H9 (cell line): ENCODE results near the gene GRID1. TPM values are rescaled to one million over a fixed set of nuclear protein-coding genes. Genes with fewer than 3 reads are reported as not detected.

ENCODE experiments used
- DNase-seq: peaks from one replicate; pipeline ENCODE4 v3.0.0-alpha.2; 2017
- H2AFZ ChIP-seq: one replicate; pipeline ENCODE4 v1.6.1; 2013; ENCODE audit warnings: mild to moderate bottlenecking, low read length, control low read depth, moderate library complexity
- H2AK5ac ChIP-seq: 2 replicates; pipeline ENCODE4 v1.6.1; 2013; ENCODE audit warnings: low read length, control low read depth, mixed read lengths; ENCODE audit not compliant: insufficient read length
- H2BK120ac ChIP-seq: one replicate; pipeline ENCODE4 v1.6.1; 2013; ENCODE audit warnings: low read depth, mild to moderate bottlenecking, low read length, control low read depth, inconsistent platforms; ENCODE audit not compliant: poor library complexity, severe bottlenecking
- H2BK12ac ChIP-seq: 2 replicates; pipeline ENCODE4 v1.6.1; 2013; ENCODE audit warnings: low read length, control low read depth, mixed read lengths, low read depth; ENCODE audit not compliant: insufficient read length
- H2BK15ac ChIP-seq: 2 replicates; pipeline ENCODE4 v1.6.1; 2013; ENCODE audit warnings: low read depth, low read length, control low read depth
- H2BK20ac ChIP-seq: one replicate; pipeline ENCODE4 v1.6.1; 2013; ENCODE audit warnings: low read depth, mild to moderate bottlenecking, low read length, control low read depth, inconsistent platforms; ENCODE audit not compliant: poor library complexity, severe bottlenecking
- H2BK5ac ChIP-seq: 2 replicates; pipeline ENCODE4 v1.6.1; 2013; ENCODE audit warnings: low read length, control low read depth, mixed read lengths; ENCODE audit not compliant: insufficient read length
- H3K14ac ChIP-seq: 2 replicates; pipeline ENCODE4 v1.6.1; 2013; ENCODE audit warnings: low read length, control low read depth; ENCODE audit not compliant: insufficient read depth
- H3K18ac ChIP-seq: 2 replicates; pipeline ENCODE4 v1.6.1; 2013; ENCODE audit warnings: low read depth, mild to moderate bottlenecking, mixed read lengths, low read length, control low read depth; ENCODE audit not compliant: insufficient read length
- H3K23ac ChIP-seq: 2 replicates; pipeline ENCODE4 v1.6.1; 2013; ENCODE audit warnings: low read length, control low read depth, mixed read lengths, low read depth; ENCODE audit not compliant: insufficient read length
- H3K23me2 ChIP-seq: 2 replicates; pipeline ENCODE4 v1.6.1; 2013; ENCODE audit warnings: low read depth, mild to moderate bottlenecking, mixed read lengths, low read length, control low read depth; ENCODE audit not compliant: insufficient read length, poor library complexity, severe bottlenecking
- H3K27ac ChIP-seq: 2 replicates; pipeline ENCODE4 v1.5.1; 2013; ENCODE audit warnings: low read length, control low read depth, mixed read lengths, low read depth; ENCODE audit not compliant: insufficient read length
- H3K27me3 ChIP-seq: 2 replicates; pipeline ENCODE4 v1.6.1; 2013; ENCODE audit warnings: low read length, control low read depth, inconsistent platforms; ENCODE audit not compliant: insufficient read depth
- H3K4ac ChIP-seq: 2 replicates; pipeline ENCODE4 v1.6.1; 2013; ENCODE audit warnings: low read depth, mild to moderate bottlenecking, control low read depth, inconsistent platforms, low read length, moderate library complexity
- H3K4me1 ChIP-seq: 2 replicates; pipeline ENCODE4 v1.6.1; 2013; ENCODE audit warnings: low read length, control low read depth, inconsistent platforms; ENCODE audit not compliant: insufficient read depth
- H3K4me2 ChIP-seq: 2 replicates; pipeline ENCODE4 v1.6.1; 2013; ENCODE audit warnings: low read length, control low read depth, mixed read lengths; ENCODE audit not compliant: insufficient read length, insufficient read depth
- H3K56ac ChIP-seq: 2 replicates; pipeline ENCODE4 v1.6.1; 2013; ENCODE audit warnings: low read depth, mild to moderate bottlenecking, mixed read lengths, low read length, control low read depth; ENCODE audit not compliant: insufficient read length
- H3K79me1 ChIP-seq: 2 replicates; pipeline ENCODE4 v1.6.1; 2013; ENCODE audit warnings: low read depth, mild to moderate bottlenecking, moderate library complexity, low read length, control low read depth, inconsistent platforms; ENCODE audit not compliant: insufficient read depth, poor library complexity, severe bottlenecking
- H3K79me2 ChIP-seq: 2 replicates; pipeline ENCODE4 v1.6.1; 2013; ENCODE audit warnings: low read length, control low read depth, inconsistent platforms; ENCODE audit not compliant: insufficient read depth
- H3K9ac ChIP-seq: 2 replicates; pipeline ENCODE4 v1.6.1; 2013; ENCODE audit warnings: low read length, control low read depth, mixed read lengths; ENCODE audit not compliant: insufficient read length; ENCODE audit errors: extremely low read depth
- H3K9me3 ChIP-seq: one replicate; pipeline ENCODE4 v1.6.1; 2013; ENCODE audit warnings: low read depth, low read length, inconsistent platforms; ENCODE audit not compliant: control insufficient read depth
- H3T11ph ChIP-seq: one replicate; pipeline ENCODE4 v1.6.1; 2013; ENCODE audit warnings: mild to moderate bottlenecking, low read length, control low read depth, inconsistent platforms
- H4K20me1 ChIP-seq: one replicate; pipeline ENCODE4 v1.6.1; 2013; ENCODE audit not compliant: control insufficient read depth, insufficient read length, insufficient read depth
- H4K5ac ChIP-seq: 2 replicates; pipeline ENCODE4 v1.6.1; 2013; ENCODE audit warnings: low read depth, mild to moderate bottlenecking, mixed read lengths, low read length, control low read depth; ENCODE audit not compliant: insufficient read length
- H4K8ac ChIP-seq: replicated peaks from 2 replicates; pipeline ENCODE4 v1.6.1; 2013; ENCODE audit warnings: low read length, control low read depth, mixed read lengths, low read depth; ENCODE audit not compliant: insufficient read length
- H4K91ac ChIP-seq: 2 replicates; pipeline ENCODE4 v1.6.1; 2013; ENCODE audit warnings: low read depth, mild to moderate bottlenecking, moderate library complexity, mixed read lengths, low read length, control low read depth; ENCODE audit not compliant: insufficient read length
- H3K27ac Mint-ChIP-seq, 3 experiments: 2 replicates in 2 of 3; 3 replicates in 1 of 3; pipeline ENCODE4 v1.8.0; 2020 to 2021; ENCODE audit warnings: mixed read lengths in 3 of 3, mild to moderate bottlenecking in 1 of 3, moderate library complexity in 1 of 3
- H3K27me3 Mint-ChIP-seq: 2 replicates; pipeline ENCODE4 v1.8.0; 2021; ENCODE audit warnings: low read depth, mild to moderate bottlenecking, moderate library complexity, mixed read lengths
- H3K36me3 Mint-ChIP-seq, 3 experiments: 2 replicates in 2 of 3; 3 replicates in 1 of 3; pipeline ENCODE4 v1.8.0; 2020 to 2021; ENCODE audit warnings: low read depth in 3 of 3, mixed read lengths in 3 of 3; ENCODE audit not compliant: insufficient read depth in 1 of 3
- H3K4me1 Mint-ChIP-seq, 2 experiments: 2 replicates each; pipeline ENCODE4 v1.8.0; 2020; ENCODE audit warnings: mixed read lengths in 2 of 2
- H3K4me3 Mint-ChIP-seq, 2 experiments: 2 replicates in 1 of 2; 3 replicates in 1 of 2; pipeline ENCODE4 v1.8.0; 2020 to 2021; ENCODE audit warnings: mild to moderate bottlenecking in 2 of 2, mixed read lengths in 2 of 2, moderate library complexity in 1 of 2
- H3K9me3 Mint-ChIP-seq, 2 experiments: 2 replicates in 1 of 2; 3 replicates in 1 of 2; pipeline ENCODE4 v1.8.0; 2020; ENCODE audit warnings: mild to moderate bottlenecking in 2 of 2, mixed read lengths in 2 of 2, moderate library complexity in 1 of 2
- CTCF ChIP-seq: fragments of 200-600 bp; sonication (generic); conservative IDR thresholded peaks from 3 replicates; pipeline ENCODE4 v1.8.0; 2021; ENCODE audit warnings: antibody characterized with exemption, mild to moderate bottlenecking
- WGBS: extraction: QIAGEN DNeasy Blood & Tissue Kit; methylation state at CpG from one replicate; pipeline ENCODE4 v1.1.7; 2013; ENCODE audit warnings: missing lambda C conversion rate, low lambda C conversion rate, mixed read lengths; ENCODE audit not compliant: insufficient read length; ENCODE audit errors: extremely low coverage; 5-methylcytosine and 5-hydroxymethylcytosine counted together
- total RNA-seq: library from RNA; stranded (reverse); gene quantifications from 2 replicates; pipeline ENCODE4 v1.2.1, GENCODE V29; 2021

Gene GRID1
- total RNA-seq, 1 experiment from 2014 or later, result 0.35 TPM

GRCh38 chr10:85787881-85788280, 578.7 kb downstream of the GRID1 start:
- H3T11ph ChIP-seq, result no peak overlapping the region
- no peak overlapping the region for H4K8ac ChIP-seq
- H2BK20ac ChIP-seq, result no peak overlapping the region
- no peak overlapping the region for H3K4me2 ChIP-seq
- H3K79me2 ChIP-seq, result no peaks in the 10 kb centered on the region
- H4K91ac ChIP-seq, result no peak overlapping the region
- Mint-ChIP-seq H3K4me1 (no peaks in the 10 kb centered on the region; a peak in 1 of 4 replicates), H3K9me3 (no peaks in the 10 kb centered on the region), H3K4me3 (no peak overlapping the region; a peak in 1 of 5 replicates), H3K27me3 (no peaks in the 10 kb centered on the region; the same call in 1 of the 2 replicates), H3K27ac (no peak overlapping the region; a peak in 1 of 7 replicates), H3K36me3 (no peaks in the 10 kb centered on the region; a peak in 1 of 7 replicates)
- H2BK5ac ChIP-seq, result no peak overlapping the region
- H4K5ac ChIP-seq, result no peak overlapping the region
- no peaks in the 10 kb centered on the region for H3K4me1 ChIP-seq
- TF ChIP-seq CTCF, result no peak
- H3K27me3 ChIP-seq, result no peaks in the 10 kb centered on the region
- WGBS, result no CpG with 5 or more reads among the region's 3 CpGs
- no peak overlapping the region for H3K18ac ChIP-seq
- H2BK12ac ChIP-seq, result no peak overlapping the region
- no peak for DNase-seq
- no peaks in the 10 kb centered on the region for H3K79me1 ChIP-seq
- no peaks in the 10 kb centered on the region for H4K20me1 ChIP-seq
- H2BK15ac ChIP-seq, result no peak overlapping the region
- H3K9me3 ChIP-seq, result no peaks in the 10 kb centered on the region
- H3K9ac ChIP-seq, result no peak overlapping the region
- no peak overlapping the region for H2BK120ac ChIP-seq
- no peak overlapping the region for H2AK5ac ChIP-seq
- no peak overlapping the region for H2AFZ ChIP-seq
- no peaks in the 10 kb centered on the region for H3K23me2 ChIP-seq
- H3K27ac ChIP-seq, result no peak overlapping the region
- H3K14ac ChIP-seq, result no peak overlapping the region
- H3K56ac ChIP-seq, result no peak overlapping the region
- H3K23ac ChIP-seq, result no peak overlapping the region
- H3K4ac ChIP-seq, result no peak overlapping the region
